ENCODE measurements around the gene SYT5. TPM values are rescaled to one million over a fixed set of nuclear protein-coding genes. Genes with fewer than 3 reads are reported as not detected.

Gene SYT5
- total and polyA plus RNA-seq, 2 of the 13 experiments (the other 11 are each of a cell fraction or from before 2014, with no cell fraction given), result not detected

DNA sequence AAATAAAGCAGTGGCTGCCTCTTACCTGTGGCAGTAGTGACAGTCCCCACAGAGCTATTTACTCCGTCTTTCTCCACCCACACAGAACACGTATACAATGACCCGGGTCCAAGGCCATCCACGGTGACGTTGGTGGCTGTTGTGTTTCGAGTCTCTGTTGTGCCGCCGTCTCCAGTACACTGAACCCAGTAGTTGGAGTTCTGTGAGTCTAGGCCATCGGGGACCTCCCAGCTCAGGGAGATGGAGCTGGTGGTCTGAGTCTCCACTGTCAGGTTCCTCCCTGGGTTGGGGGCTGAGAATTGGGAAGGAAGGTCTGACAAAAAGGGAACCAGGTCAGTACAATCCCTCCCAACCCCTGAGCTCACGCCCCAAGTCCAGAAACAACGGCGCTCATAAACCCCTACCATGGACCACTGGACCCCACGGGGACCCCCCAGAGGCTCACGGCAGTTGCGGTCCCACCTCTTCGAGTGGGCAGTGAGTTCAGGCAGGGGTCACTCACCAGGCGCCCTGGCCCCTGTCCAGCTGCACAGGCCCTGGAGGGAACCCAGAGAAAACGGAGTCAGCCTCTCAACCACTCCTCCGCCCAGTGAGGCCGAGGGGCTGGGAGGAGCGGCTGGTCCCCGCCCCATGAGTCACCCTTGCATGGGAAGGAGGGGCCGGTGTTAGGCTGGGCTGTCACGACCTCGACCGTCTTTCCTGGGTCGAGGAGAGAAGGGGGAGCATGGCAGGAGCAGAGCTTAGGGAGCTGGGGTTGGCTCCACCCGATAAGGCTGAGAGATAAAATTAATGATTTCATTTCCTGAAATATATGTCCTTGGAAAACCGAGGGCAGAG is 26.8 kb upstream of the SYT5 start (continued):
- TF ChIP-seq, protein P1, sequence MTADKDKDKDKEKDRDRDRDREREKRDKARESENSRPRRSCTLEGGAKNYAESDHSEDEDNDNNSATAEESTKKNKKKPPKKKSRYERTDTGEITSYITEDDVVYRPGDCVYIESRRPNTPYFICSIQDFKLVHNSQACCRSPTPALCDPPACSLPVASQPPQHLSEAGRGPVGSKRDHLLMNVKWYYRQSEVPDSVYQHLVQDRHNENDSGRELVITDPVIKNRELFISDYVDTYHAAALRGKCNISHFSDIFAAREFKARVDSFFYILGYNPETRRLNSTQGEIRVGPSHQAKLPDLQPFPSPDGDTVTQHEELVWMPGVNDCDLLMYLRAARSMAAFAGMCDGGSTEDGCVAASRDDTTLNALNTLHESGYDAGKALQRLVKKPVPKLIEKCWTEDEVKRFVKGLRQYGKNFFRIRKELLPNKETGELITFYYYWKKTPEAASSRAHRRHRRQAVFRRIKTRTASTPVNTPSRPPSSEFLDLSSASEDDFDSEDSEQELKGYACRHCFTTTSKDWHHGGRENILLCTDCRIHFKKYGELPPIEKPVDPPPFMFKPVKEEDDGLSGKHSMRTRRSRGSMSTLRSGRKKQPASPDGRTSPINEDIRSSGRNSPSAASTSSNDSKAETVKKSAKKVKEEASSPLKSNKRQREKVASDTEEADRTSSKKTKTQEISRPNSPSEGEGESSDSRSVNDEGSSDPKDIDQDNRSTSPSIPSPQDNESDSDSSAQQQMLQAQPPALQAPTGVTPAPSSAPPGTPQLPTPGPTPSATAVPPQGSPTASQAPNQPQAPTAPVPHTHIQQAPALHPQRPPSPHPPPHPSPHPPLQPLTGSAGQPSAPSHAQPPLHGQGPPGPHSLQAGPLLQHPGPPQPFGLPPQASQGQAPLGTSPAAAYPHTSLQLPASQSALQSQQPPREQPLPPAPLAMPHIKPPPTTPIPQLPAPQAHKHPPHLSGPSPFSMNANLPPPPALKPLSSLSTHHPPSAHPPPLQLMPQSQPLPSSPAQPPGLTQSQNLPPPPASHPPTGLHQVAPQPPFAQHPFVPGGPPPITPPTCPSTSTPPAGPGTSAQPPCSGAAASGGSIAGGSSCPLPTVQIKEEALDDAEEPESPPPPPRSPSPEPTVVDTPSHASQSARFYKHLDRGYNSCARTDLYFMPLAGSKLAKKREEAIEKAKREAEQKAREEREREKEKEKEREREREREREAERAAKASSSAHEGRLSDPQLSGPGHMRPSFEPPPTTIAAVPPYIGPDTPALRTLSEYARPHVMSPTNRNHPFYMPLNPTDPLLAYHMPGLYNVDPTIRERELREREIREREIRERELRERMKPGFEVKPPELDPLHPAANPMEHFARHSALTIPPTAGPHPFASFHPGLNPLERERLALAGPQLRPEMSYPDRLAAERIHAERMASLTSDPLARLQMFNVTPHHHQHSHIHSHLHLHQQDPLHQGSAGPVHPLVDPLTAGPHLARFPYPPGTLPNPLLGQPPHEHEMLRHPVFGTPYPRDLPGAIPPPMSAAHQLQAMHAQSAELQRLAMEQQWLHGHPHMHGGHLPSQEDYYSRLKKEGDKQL (CRISPR knock-in tag; IDR thresholded peaks at IDR 0.05; ENCODE audit: low read depth), result peak; percentile 39; the same call in 1 of the 2 replicates
- TF ChIP-seq NFKB2 (CRISPR knock-in tag; IDR thresholded peaks at IDR 0.05; ENCODE audit: borderline replicate concordance), result peak; percentile 53; the same call in 1 of the 2 replicates
- TF ChIP-seq ZNF276 (CRISPR knock-in tag; IDR thresholded peaks at IDR 0.05; ENCODE audit: low read depth), result no peak
- no peak for TF ChIP-seq SSRP1 (CRISPR knock-in tag; IDR thresholded peaks at IDR 0.05)
- TF ChIP-seq SNRNP70 (IDR thresholded peaks at IDR 0.05; ENCODE audit: low read depth, low read length), result no peak
- peak; percentile 82; the same call in 1 of the 2 replicates for TF ChIP-seq ZFP36L1 (CRISPR knock-in tag; IDR thresholded peaks at IDR 0.05)
- no peak for TF ChIP-seq ZBTB2 (CRISPR knock-in tag; IDR thresholded peaks at IDR 0.05; ENCODE audit: low read depth)
- TF ChIP-seq SPEN (CRISPR knock-in tag; IDR thresholded peaks at IDR 0.05; ENCODE audit: low read depth), result peak; percentile 52; the same call in 1 of the 2 replicates
- TF ChIP-seq ATM (IDR thresholded peaks at IDR 0.05; ENCODE audit: borderline replicate concordance), result no peak
- TF ChIP-seq ARID4A (CRISPR knock-in tag; IDR thresholded peaks at IDR 0.05; ENCODE audit: borderline replicate concordance), result peak; percentile 79; the same call in 1 of the 2 replicates
- no peak for TF ChIP-seq MLX (CRISPR knock-in tag; IDR thresholded peaks at IDR 0.05)
- no peak for TF ChIP-seq PBX2 (CRISPR knock-in tag; IDR thresholded peaks at IDR 0.05)
